ENCODE results near the gene FAM162A.
A peak's percentile ranks its signal among the peaks of the same experiment; 100 is the strongest.
"Not testable (repeated sequence)": the region's sequence is repeated elsewhere in the genome, so short reads cannot be mapped to it uniquely, and the experiment has no call there.

FAM162A gene

DNA sequence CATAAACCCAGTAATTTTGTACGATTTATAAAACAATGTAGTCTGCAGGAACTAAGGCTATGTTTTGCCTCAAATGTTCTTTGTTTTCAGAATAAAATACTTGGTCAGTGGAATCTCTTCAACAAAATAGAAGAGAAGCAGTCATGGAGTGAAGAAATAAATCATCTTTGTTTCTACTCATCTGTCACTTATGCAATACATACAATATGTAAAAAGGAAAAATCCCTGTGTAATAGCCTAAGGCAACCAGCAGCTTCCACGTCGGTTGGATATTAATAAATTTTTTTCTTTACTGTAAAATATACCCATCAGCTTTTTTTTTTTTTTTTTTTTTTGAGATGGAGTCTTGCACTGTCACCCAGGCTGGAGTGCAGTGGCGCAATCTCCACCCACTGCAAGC is 37.1 kb downstream of the FAM162A start:
- no peak overlapping the region for H3K27ac Mint-ChIP-seq
- no peak for DNase-seq
- peaks cover 31% of the 10 kb centered on the region for H3K4me1 Mint-ChIP-seq (ENCODE audit: low read depth)
- no peaks in the 10 kb centered on the region for H3K27me3 Mint-ChIP-seq
- H3K4me3 Mint-ChIP-seq, result no peak overlapping the region
- H3K36me3 Mint-ChIP-seq (ENCODE audit: low read depth), result peaks cover 75% of the 10 kb centered on the region
- H3K9me3 Mint-ChIP-seq, result no peaks in the 10 kb centered on the region

DNA sequence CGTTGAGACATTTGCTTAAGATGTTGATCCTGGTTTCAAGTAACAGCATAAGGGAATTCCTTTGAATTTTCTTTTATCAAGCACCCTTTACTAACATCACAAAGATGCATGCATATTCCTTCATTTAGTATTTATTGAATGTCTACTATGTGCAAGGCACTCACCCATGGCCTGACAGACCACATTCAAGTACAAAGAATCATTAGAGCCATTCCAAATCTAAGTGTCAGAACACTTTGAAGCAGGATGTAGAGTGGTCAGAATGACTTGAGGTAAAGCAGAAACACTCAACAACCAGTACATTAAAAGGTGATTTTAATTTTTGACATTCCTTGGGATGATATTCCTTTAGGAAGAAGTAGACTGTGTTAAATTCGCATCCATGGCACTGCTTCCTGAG is 37.9 kb downstream of the FAM162A start:
- Mint-ChIP-seq H3K9me3 (no peaks in the 10 kb centered on the region), H3K27ac (peak overlapping the region; percentile 63), H3K27me3 (no peaks in the 10 kb centered on the region), H3K4me1 (ENCODE audit: low read depth) (peaks cover 30% of the 10 kb centered on the region), H3K36me3 (ENCODE audit: low read depth) (peaks cover 75% of the 10 kb centered on the region), H3K4me3 (no peak overlapping the region)
- DNase-seq, result no peak

DNA sequence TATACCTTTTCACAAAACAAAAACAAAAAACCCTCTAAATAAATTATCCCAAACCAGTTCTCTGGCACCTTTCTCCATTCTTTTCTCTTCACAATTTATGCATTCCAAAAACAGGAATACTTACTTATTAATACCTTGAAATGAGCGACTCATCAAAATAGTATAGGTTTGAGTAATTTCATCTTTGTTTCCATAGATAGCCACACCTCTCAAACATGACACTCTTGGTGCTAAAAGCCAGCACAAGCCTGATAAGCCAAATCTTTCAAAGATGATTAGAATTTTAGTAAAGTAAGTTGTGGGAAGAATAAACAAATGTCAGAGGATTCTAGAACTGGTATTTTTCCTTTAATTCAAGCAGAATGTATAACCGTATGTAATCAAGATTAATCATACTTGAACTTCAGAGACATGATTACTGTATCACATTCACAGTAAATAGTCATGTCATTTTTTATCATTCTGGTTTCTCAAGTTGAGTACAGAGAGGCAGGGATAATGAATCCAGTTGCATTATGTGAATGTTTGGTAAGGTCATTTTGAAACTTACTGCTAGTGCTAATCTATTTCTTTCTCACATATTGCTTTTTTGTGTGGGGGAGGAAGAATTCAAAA is 44.0 kb downstream of the FAM162A start:
- Mint-ChIP-seq H3K9me3 (peaks cover 9% of the 10 kb centered on the region), H3K27me3 (no peaks in the 10 kb centered on the region), H3K27ac (peak overlapping the region; percentile 93), H3K36me3 (ENCODE audit: low read depth) (peaks cover 96% of the 10 kb centered on the region), H3K4me3 (no peak overlapping the region), H3K4me1 (ENCODE audit: low read depth) (peaks cover 33% of the 10 kb centered on the region)
- DNase-seq, result no peak

DNA sequence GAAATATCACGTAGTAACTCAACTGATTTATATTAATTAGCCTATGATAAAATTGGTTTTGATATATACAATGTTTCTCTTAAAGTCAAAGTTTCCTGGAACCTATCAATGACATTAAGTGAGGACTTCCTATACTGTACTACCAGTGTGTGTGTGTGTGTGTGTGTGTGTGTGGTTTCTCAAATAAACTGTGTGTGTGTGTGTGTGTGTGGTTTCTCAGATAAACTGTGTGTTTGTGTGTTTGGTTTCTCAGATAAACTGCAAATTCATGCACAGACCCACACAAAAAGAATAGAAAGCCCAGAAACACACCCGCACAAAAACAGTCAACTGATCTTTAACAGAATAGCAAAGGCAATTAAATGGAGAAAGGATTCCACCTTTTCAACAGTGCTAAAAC is 46.4 kb downstream of the FAM162A start:
- DNase-seq, result no peak
- no peaks in the 10 kb centered on the region for H3K27me3 Mint-ChIP-seq
- peaks cover 95% of the 10 kb centered on the region for H3K36me3 Mint-ChIP-seq (ENCODE audit: low read depth)
- no peak overlapping the region for H3K4me3 Mint-ChIP-seq
- H3K4me1 Mint-ChIP-seq (ENCODE audit: low read depth), result peaks cover 28% of the 10 kb centered on the region
- peaks cover 9% of the 10 kb centered on the region for H3K9me3 Mint-ChIP-seq
- H3K27ac Mint-ChIP-seq, result peak overlapping the region; percentile 40

DNA sequence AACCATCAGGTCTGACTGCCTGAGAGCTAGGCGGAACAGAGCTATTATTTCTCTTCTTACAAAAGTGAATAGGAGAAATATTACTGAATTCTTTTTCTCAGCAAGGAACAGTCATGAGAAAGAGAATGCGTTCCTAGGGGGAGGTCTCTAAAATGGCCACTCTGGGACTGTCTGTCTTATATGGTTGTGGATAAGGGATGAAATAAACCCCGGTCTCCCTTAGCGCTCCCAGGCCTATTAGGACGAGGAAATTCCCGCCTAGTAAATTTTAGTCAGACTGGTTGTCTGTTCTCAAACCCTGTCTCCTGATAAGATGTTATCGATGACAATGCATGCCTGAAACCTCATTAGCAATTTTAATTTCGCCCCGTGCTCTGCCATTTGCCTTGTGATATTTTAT is 52.0 kb downstream of the FAM162A start:
- Mint-ChIP-seq H3K36me3 (ENCODE audit: low read depth) (peaks cover 96% of the 10 kb centered on the region), H3K4me1 (ENCODE audit: low read depth) (no peaks in the 10 kb centered on the region), H3K9me3 (peaks cover 4% of the 10 kb centered on the region), H3K27me3 (no peaks in the 10 kb centered on the region), H3K27ac (no peak overlapping the region), H3K4me3 (no peak overlapping the region)
- DNase-seq, result no peak

DNA sequence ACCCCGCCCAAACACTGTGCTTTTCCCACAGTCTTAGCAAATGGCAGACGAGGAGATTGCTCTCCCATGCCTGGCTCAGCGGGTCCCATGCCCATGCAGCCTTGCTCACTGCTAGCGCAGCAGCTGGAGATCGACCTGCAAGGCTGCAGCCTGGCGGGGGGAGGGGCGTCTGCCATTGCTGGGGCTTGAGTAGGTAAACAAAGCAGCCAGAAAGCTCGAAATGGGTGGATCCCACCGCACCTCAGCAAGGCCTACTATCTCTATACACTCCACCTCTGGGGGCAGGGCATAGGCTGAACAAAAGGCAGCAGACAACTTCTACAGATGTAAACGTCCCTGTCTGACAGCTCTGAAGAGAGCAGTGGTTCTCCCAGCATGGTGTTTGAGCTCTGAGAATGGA is 59.1 kb downstream of the FAM162A start:
- DNase-seq, result no peak
- Mint-ChIP-seq H3K4me3 (no peak overlapping the region), H3K4me1 (ENCODE audit: low read depth) (peaks cover 4% of the 10 kb centered on the region), H3K27ac (no peak overlapping the region), H3K27me3 (no peaks in the 10 kb centered on the region), H3K9me3 (peaks cover 4% of the 10 kb centered on the region), H3K36me3 (ENCODE audit: low read depth) (peaks cover 100% of the 10 kb centered on the region)

DNA sequence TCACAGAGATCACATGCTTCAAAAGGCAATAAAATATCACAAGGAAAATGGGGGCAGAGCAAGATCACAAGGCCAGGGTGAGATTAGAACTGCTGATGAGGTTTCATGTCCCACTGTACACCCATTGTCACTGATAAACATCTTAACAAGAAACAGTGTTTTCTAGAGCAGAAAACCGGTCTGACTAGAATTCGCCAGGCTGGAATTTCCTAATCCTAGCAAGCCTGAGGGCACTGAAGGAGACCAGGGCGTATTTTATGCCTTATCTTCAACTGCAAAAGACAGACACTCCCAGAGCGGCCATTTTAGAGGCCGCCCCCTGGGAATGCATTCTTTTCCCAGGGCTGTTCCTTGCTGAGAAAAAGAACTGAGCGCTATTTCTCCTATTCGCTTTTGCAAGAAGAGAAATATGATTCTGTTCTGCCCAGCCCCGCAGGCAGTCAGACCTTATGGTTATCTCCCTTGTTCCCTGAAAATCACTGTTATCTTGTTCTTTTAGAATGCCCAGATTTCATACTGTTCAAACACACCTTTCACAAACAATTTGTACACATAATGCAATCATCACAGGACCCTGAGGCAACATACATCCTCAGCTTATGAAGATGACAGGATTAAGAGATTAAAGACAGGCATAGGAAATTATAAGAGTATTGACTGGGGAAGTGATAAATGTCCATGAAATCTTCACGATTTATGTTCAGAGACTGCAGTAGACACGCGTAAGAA is 59.9 kb downstream of the FAM162A start:
- not testable (repeated sequence) for H3K27me3 Mint-ChIP-seq; H3K4me3 Mint-ChIP-seq; H3K27ac Mint-ChIP-seq; DNase-seq; H3K4me1 Mint-ChIP-seq (ENCODE audit: low read depth); H3K9me3 Mint-ChIP-seq
- H3K36me3 Mint-ChIP-seq (ENCODE audit: low read depth), result peaks cover 99% of the 10 kb centered on the region

DNA sequence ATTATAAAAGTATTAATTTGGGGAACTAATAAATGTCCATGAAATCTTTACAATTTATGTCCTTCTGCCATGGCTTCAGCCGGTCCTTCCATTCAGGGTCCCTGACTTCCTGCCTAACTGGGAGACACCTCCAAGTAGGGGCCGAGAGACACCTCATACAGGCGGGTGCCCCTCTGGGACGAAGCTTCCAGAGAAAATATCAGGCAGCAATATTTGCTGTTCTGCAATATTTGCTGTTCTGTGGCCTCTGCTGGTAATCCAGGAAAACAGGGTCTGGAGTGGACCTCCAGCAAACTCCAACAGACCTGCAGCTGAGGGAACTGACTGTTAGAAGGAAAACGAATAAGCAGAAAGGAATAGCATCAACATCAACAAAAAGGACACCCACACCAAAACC is 60.5 kb downstream of the FAM162A start:
- H3K27ac Mint-ChIP-seq; H3K27me3 Mint-ChIP-seq; H3K4me3 Mint-ChIP-seq; DNase-seq; H3K4me1 Mint-ChIP-seq (ENCODE audit: low read depth); H3K9me3 Mint-ChIP-seq: not testable (repeated sequence)
- H3K36me3 Mint-ChIP-seq (ENCODE audit: low read depth), result peaks cover 99% of the 10 kb centered on the region

DNA sequence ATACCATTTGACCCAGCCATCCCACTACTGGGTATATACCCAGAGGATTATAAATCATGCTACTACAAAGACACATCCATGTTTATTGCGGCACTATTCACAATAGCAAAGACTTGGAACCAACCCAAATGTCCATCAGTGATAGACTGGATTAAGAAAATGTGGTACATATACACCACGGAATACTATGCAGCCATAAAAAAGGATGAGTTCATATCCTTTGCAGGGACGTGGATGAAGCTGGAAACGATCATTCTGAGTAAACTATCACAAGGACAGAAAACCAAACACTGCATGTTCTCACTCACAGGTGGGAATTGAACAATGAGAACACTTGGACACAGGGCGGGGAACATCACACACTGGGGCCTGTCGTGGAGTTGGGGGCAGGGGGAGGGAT is 64.2 kb downstream of the FAM162A start:
- not testable (repeated sequence) for H3K4me1 Mint-ChIP-seq (ENCODE audit: low read depth); H3K27me3 Mint-ChIP-seq; DNase-seq; H3K4me3 Mint-ChIP-seq; H3K9me3 Mint-ChIP-seq; H3K27ac Mint-ChIP-seq
- peaks cover 94% of the 10 kb centered on the region for H3K36me3 Mint-ChIP-seq (ENCODE audit: low read depth)

DNA sequence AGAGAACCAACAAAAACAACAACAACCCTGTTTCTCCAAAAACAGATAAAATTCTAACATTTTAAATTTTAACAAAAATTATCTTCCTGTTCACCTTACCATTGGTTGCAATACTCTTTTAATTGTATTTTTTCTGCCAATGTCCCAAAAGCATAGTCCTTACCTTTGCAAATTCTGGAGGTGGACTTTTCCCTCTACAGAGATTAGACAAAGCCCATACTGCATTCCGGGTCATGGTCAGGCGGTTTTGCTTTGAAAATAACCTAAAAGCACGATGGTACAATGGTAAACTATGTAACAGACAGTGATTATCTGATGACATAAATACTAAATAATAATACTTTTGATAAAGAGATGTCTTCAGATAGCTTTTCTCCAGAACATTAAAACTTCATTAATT is 67.4 kb downstream of the FAM162A start:
- no peak for DNase-seq

DNA sequence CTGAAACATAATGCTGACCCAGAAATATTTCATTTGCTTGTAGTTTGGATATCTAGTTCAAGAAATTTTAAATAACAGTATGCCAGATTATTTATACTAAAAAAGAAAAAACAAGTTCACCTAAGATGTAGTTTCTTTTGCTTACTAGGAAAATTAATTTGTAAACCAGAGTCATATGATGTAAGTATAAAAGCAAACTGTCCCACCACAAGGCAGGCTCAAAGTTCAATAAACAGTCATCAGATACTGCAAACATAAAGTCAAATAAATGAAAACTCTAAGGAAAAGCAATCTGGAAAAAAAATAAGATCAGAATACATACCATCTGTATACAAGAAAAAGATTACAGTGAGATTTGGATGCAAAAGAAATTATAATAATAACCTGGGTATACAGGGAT is 72.1 kb downstream of the FAM162A start:
- DNase-seq, result no peak
- no peaks in the 10 kb centered on the region for H3K9me3 Mint-ChIP-seq
- H3K36me3 Mint-ChIP-seq (ENCODE audit: low read depth), result peaks cover 86% of the 10 kb centered on the region
- H3K4me1 Mint-ChIP-seq (ENCODE audit: low read depth), result no peaks in the 10 kb centered on the region
- peak overlapping the region; percentile 26 for H3K27ac Mint-ChIP-seq
- H3K27me3 Mint-ChIP-seq, result no peaks in the 10 kb centered on the region
- no peak overlapping the region for H3K4me3 Mint-ChIP-seq

More for the DNA sequence above, 67.4 kb downstream of the FAM162A start:
- peak overlapping the region; percentile 33 for H3K27ac Mint-ChIP-seq
- no peak overlapping the region for H3K4me3 Mint-ChIP-seq
- no peaks in the 10 kb centered on the region for H3K9me3 Mint-ChIP-seq
- peaks cover 4% of the 10 kb centered on the region for H3K4me1 Mint-ChIP-seq (ENCODE audit: low read depth)
- H3K36me3 Mint-ChIP-seq (ENCODE audit: low read depth), result peaks cover 91% of the 10 kb centered on the region
- H3K27me3 Mint-ChIP-seq, result no peaks in the 10 kb centered on the region

DNA sequence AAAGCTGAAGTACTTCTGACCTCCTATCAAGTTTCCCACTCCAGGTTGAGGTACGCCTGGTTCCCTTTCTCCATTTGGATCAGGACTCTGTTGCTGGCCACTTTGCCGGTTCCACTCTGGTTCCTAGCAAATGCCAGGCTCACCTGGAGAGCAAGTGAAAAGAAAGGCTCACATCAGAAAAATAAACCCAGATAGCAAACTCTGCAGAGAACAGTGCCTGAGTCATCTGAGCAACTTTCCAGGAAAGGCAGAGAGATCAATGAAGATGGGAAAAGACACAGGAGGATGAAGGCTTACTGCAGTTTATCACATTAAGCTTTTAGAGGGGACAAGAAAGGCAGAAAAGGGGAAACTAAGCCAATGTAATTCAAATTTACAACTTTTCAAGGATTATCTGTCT is 73.7 kb downstream of the FAM162A start:
- no peak for DNase-seq
- no peaks in the 10 kb centered on the region for H3K9me3 Mint-ChIP-seq
- H3K27ac Mint-ChIP-seq, result no peak overlapping the region
- H3K36me3 Mint-ChIP-seq (ENCODE audit: low read depth), result peaks cover 89% of the 10 kb centered on the region
- H3K4me1 Mint-ChIP-seq (ENCODE audit: low read depth), result peaks cover 9% of the 10 kb centered on the region
- no peak overlapping the region for H3K4me3 Mint-ChIP-seq
- no peaks in the 10 kb centered on the region for H3K27me3 Mint-ChIP-seq

DNA sequence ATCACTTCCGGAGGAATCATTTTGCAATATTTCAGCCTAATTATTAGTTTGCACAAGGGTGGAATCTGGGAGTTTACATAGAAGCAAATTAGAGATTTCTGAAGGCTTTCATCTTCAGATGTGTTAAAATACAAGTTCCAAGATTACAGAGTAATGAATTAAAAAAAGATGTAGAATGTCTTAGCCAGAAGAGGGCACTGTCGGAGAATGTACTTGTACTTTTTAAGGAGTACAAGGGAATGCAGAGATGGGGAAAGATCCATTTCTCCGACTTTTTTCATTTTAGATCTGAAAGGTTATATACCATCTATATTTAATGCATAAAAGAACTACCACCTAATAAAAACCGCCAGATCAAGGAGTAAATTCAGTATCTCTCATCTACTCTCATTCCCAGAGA is 75.0 kb downstream of the FAM162A start:
- Mint-ChIP-seq H3K4me3 (no peak overlapping the region), H3K9me3 (no peaks in the 10 kb centered on the region), H3K36me3 (ENCODE audit: low read depth) (peaks cover 91% of the 10 kb centered on the region), H3K27ac (no peak overlapping the region), H3K4me1 (ENCODE audit: low read depth) (peaks cover 9% of the 10 kb centered on the region), H3K27me3 (no peaks in the 10 kb centered on the region)
- no peak for DNase-seq

DNA sequence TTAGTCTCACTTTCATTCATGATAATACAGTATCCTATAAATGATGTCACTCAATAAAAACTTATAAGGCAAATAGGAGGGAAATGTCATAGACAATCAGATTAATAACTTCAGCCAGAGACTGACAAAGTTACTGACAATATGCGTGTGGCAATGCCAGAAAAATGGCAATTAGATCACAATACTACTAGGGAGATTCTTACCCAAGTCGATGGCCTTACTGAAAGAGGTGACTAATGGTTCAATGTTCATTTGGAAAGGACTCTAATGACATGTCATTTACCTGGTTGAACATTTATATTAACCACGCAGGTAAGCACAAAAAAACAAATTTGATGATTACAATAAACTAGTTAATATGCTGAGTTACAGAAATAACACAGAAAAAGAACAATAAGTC is 77.8 kb downstream of the FAM162A start:
- DNase-seq, result no peak
- no peak overlapping the region for H3K27ac Mint-ChIP-seq
- H3K4me3 Mint-ChIP-seq, result no peak overlapping the region
- no peaks in the 10 kb centered on the region for H3K9me3 Mint-ChIP-seq
- H3K36me3 Mint-ChIP-seq (ENCODE audit: low read depth), result peaks cover 89% of the 10 kb centered on the region
- H3K4me1 Mint-ChIP-seq (ENCODE audit: low read depth), result peaks cover 12% of the 10 kb centered on the region
- H3K27me3 Mint-ChIP-seq, result no peaks in the 10 kb centered on the region

All from activated T-cell treated with anti-CD3 and anti-CD28 coated beads, Interleukin-2, amount 50 U/mL, for 24 hours (primary cell).